Measurements from ENCODE around the gene NOL11. TPM values are rescaled to one million over a fixed set of nuclear protein-coding genes. Genes with fewer than 3 reads are reported as not detected.

Gene NOL11
- total and polyA plus RNA-seq, 2 of the 8 experiments (the other 6 are each of a cell fraction or from before 2014, with no cell fraction given), result 58.0 to 97.2 TPM

- H3K79me2 ChIP-seq (ENCODE audit: control insufficient read depth in 1 of 2, insufficient read depth in 2 of 2, low read length in 2 of 2), result peaks cover 7 to 30% of the 10 kb centered on the region in 2 experiments
- TF ChIP-seq BCL11A (IDR thresholded peaks at IDR 0.05; ENCODE audit: low read depth in 2 of 2, low read length in 2 of 2) (no peak), TAF1 (IDR thresholded peaks at IDR 0.05; ENCODE audit: low read depth, low read length) (no peak), CHD1 (IDR thresholded peaks at IDR 0.05; ENCODE audit: low read depth, low read length) (no peak), CBX8 (IDR thresholded peaks at IDR 0.05; ENCODE audit: borderline replicate concordance, low read depth, low read length) (no peak), SUZ12 (IDR thresholded peaks at IDR 0.05; ENCODE audit: low read length) (no peak), NRF1 (IDR thresholded peaks at IDR 0.05; ENCODE audit: low read depth, low read length) (no peak), TEAD4 (IDR thresholded peaks at IDR 0.05; ENCODE audit: low read depth, low read length) (no peak), SIX5 (IDR thresholded peaks at IDR 0.05; ENCODE audit: low read depth, low read length) (no peak), BRCA1 (IDR thresholded peaks at IDR 0.05; ENCODE audit: low read depth, low read length) (no peak), KDM1A (IDR thresholded peaks at IDR 0.05; ENCODE audit: borderline replicate concordance, low read length) (no peak), MAFK (IDR thresholded peaks at IDR 0.05; ENCODE audit: low read depth, low read length) (no peak), EGR1 (IDR thresholded peaks at IDR 0.05; ENCODE audit: borderline replicate concordance, low read depth, low read length) (no peak), POU5F1 (IDR thresholded peaks at IDR 0.05; ENCODE audit: low read depth, low read length) (no peak), KDM4A (IDR thresholded peaks at IDR 0.05; ENCODE audit: low read depth, low read length, severe bottlenecking) (no peak), YY1 (IDR thresholded peaks at IDR 0.05; ENCODE audit: low read depth, low read length) (no peak)
These were observed 1.3 kb upstream of the NOL11 start for GRCh38 chr17:67716405-67716798.

More at GRCh38 chr17:67716405-67716798, 1.3 kb upstream of the NOL11 start:
- Histone ChIP-seq H3K18ac (ENCODE audit: extremely low read depth, low read length) (no peak overlapping the region), H3K27me3 (replicated peaks in 1 of 4; ENCODE audit: control insufficient read depth in 3 of 4, extremely low read depth in 1 of 4, insufficient read depth in 3 of 4, low read length in 3 of 4) (no peaks in the 10 kb centered on the region), H3K23me2 (ENCODE audit: low read depth, low read length) (peaks cover 2% of the 10 kb centered on the region; the same call in 1 of the 2 replicates), H4K5ac (ENCODE audit: insufficient read length, low read depth, low read length) (no peak overlapping the region), H3K4ac (replicated peaks; ENCODE audit: insufficient read length, low read depth, low read length) (no peak overlapping the region), H4K20me1 (replicated peaks in 1 of 2; ENCODE audit: control insufficient read depth in 1 of 2, insufficient read depth in 2 of 2, low read length in 2 of 2) (no peaks in the 10 kb centered on the region), H3K36me3 (ENCODE audit: control insufficient read depth in 2 of 4, insufficient read depth in 4 of 4, low read length in 3 of 4) (peaks cover 6 to 17% (median 11%) of the 10 kb centered on the region in 4 experiments; a peak in 7 of 8 replicates), H3K27ac (ENCODE audit: low read depth, low read length) (no peak overlapping the region), H3K9ac (replicated peaks in 1 of 4; ENCODE audit: extremely low read depth in 1 of 4, low read depth in 3 of 4, low read length in 3 of 4) (no peak overlapping the region), H2AFZ (ENCODE audit: low read length) (no peak overlapping the region), H3K9me3 (ENCODE audit: insufficient read depth in 2 of 2, low read depth in 1 of 2, low read length in 1 of 2) (peaks cover 0 to 5% of the 10 kb centered on the region in 2 experiments; a peak in 3 of 4 replicates), H4K91ac (replicated peaks; ENCODE audit: insufficient read length, low read length) (no peak overlapping the region), H3K56ac (replicated peaks; ENCODE audit: insufficient read length, low read depth, low read length) (no peak overlapping the region), H2BK15ac (ENCODE audit: low read length) (no peak overlapping the region), H3K79me1 (ENCODE audit: low read depth, low read length) (peaks cover 3% of the 10 kb centered on the region; the same call in 1 of the 2 replicates), H3K23ac (ENCODE audit: insufficient read length) (no peak overlapping the region), H3K4me1 (replicated peaks in 1 of 4; ENCODE audit: control insufficient read depth in 3 of 4, insufficient read depth in 4 of 4, low read length in 3 of 4) (peaks cover 0 to 3% (median under 1%) of the 10 kb centered on the region in 4 experiments; a peak in 1 of 7 replicates), H2BK12ac (ENCODE audit: low read depth, low read length) (no peak overlapping the region), H2BK120ac (replicated peaks; ENCODE audit: low read depth, low read length) (no peak overlapping the region), H3K4me3 (ENCODE audit: extremely low read depth in 1 of 4, insufficient read depth in 2 of 4, low read depth in 3 of 4, low read length in 4 of 4) (0 out of 8 replicates have a peak overlapping the region, but pooled peaks of 1 of the 4 experiments have one; percentile 85), H3K4me2 (ENCODE audit: insufficient read depth in 1 of 2, low read depth in 2 of 2, low read length in 2 of 2) (peak overlapping the region in 1 of 2 experiments; percentile 34; a peak in 1 of 4 replicates), H2BK20ac (ENCODE audit: low read length) (no peak overlapping the region), H3K14ac (ENCODE audit: insufficient read length) (no peak overlapping the region), H4K8ac (ENCODE audit: extremely low read depth, insufficient read depth, low read length) (no peak overlapping the region; the same call in 1 of the 2 replicates), H2BK5ac (ENCODE audit: low read depth, low read length) (no peak overlapping the region), H2AK5ac (ENCODE audit: low read depth, low read length) (no peak overlapping the region)
- DNase-seq (ENCODE audit: low read depth in 1 of 2, low spot score in 2 of 2) (no peak), FAIRE-seq (no peak)
- CTCF ChIA-PET (ENCODE audit: partially characterized antibody), result interaction anchor here (0.7 to 1.7 kb wide), 3 partner anchors 62 to 231 kb away, joined by 3 to 4 read pairs (median 3); no protein-coding TSS in a partner anchor
- POLR2A ChIA-PET (ENCODE audit: partially characterized antibody), result interaction anchor here (0.5 to 2.5 kb wide), 3 partner anchors 49 to 339 kb away, joined by 3 to 7 read pairs (median 4); partner anchors contain the start of gene PITPNC1
- WGBS, 2 experiments (ENCODE audit: extremely low coverage in 1 of 2, insufficient coverage in 1 of 2, insufficient read length in 1 of 2, insufficient replicate concordance in 2 of 2, low coverage in 1 of 2, low lambda C conversion rate in 2 of 2, missing lambda C conversion rate in 1 of 2), result 88% methylated on average over 6 of the region's 6 CpGs; no CpG with 5 or more reads in 1 of the 2 experiments
